Heart left ventricle (tissue), 16 donors: ENCODE results near the gene CHRM2. TPM values are rescaled to one million over a fixed set of nuclear protein-coding genes. Genes with fewer than 3 reads are reported as not detected.

Experiments used
- ATAC-seq, 4 donors: fragments of 200-7000 bp; cut with Tn5 transposase; one replicate each; pipeline ENCODE4 v1.9.1; 2020 to 2022; ENCODE audit warnings: moderate library complexity in 4 of 4, mild to moderate bottlenecking in 3 of 4, moderate number of reproducible peaks in 1 of 4
- DNase-seq, 5 donors: peaks; one replicate each; pipeline ENCODE4 v3.0.0-alpha.2; 2020
- H3K27ac ChIP-seq, 12 donors: fragments of 200-600 bp; sonication (generic) in 4 of 12; one replicate each; pipeline versions ENCODE4 v1.5.0 to v1.8.0; 2016 to 2022; ENCODE audit warnings: mild to moderate bottlenecking in 2 of 12
- H3K27me3 ChIP-seq, 9 donors: fragments of 200-600 bp; sonication (generic) in 2 of 9; one replicate each; pipeline versions ENCODE4 v1.5.1 to v1.8.0; 2016 to 2022; ENCODE audit warnings: mild to moderate bottlenecking in 3 of 9
- H3K36me3 ChIP-seq, 9 donors: fragments of 200-600 bp; sonication (generic) in 2 of 9; one replicate each; pipeline versions ENCODE4 v1.5.0 to v1.8.0; 2018 to 2022; ENCODE audit warnings: mild to moderate bottlenecking in 2 of 9
- H3K4me1 ChIP-seq, 12 donors: fragments of 200-600 bp; sonication (generic) in 4 of 12; one replicate each; pipeline versions ENCODE4 v1.5.0 to v1.8.0; 2016 to 2022; ENCODE audit warnings: mild to moderate bottlenecking in 3 of 12
- H3K4me3 ChIP-seq, 12 donors: fragments of 200-600 bp; sonication (generic) in 4 of 12; one replicate each; pipeline versions ENCODE4 v1.5.0 to v1.8.0; 2017 to 2022; ENCODE audit warnings: mild to moderate bottlenecking in 9 of 12, moderate library complexity in 4 of 12
- H3K9me3 ChIP-seq, 12 donors: fragments of 200-600 bp; sonication (generic) in 4 of 12; one replicate each; pipeline versions ENCODE4 v1.5.0 to v1.8.0; 2016 to 2022; ENCODE audit warnings: mild to moderate bottlenecking in 1 of 12
- POLR2A ChIP-seq, 2 donors: fragments of 450-650 bp; IDR thresholded peaks; one replicate each; pipeline ENCODE4 v1.6.1; 2017; ENCODE audit warnings: antibody characterized with exemption in 2 of 2, mild to moderate bottlenecking in 2 of 2, moderate library complexity in 2 of 2
- WGBS, 4 donors: extraction: QIAGEN DNeasy Blood & Tissue Kit in 2 of 4; methylation state at CpG; one replicate each; pipeline versions ENCODE4 v1.1.5 to v1.1.7; 2013 to 2018; 5-methylcytosine and 5-hydroxymethylcytosine counted together
- intact Hi-C, 10 donors: fragments of 100-400 bp; cut with DNase I; formaldehyde crosslinking; loops; one replicate each; pipeline versions ENCODE4 v1.11.1 to v1.14.2; 2022
- microRNA counts, 2 donors: library from miRNA; unstranded; fragments of <30 nt; microRNA quantifications; one replicate each; lab custom pipeline; 2016
- microRNA-seq, 4 donors: library from miRNA; unstranded; fragments of <30 nt; microRNA quantifications; one replicate each; pipeline versions ENCODE4 to v1.2.0, GENCODE V29; 2017 to 2020
- polyA plus RNA-seq, 2 donors: library from polyadenylated mRNA; stranded (reverse); fragments of 200-250 nt; gene quantifications; one replicate each; pipeline ENCODE4 v1.2.3, GENCODE V29; 2013
- total RNA-seq, 9 donors: library from RNA; depleted of rRNA in 2 of 9; stranded (reverse); fragments of >200 nt in 2 of 9; fragmentation: NEBNext Ultra II Directional in 3 of 9; extraction: Animal tissue kit (Norgen Biotek cat#: 25700) in 3 of 9; gene quantifications; one replicate each; pipeline versions ENCODE4 v1.1.0 to v1.2.4, GENCODE V29; 2016 to 2023
- TF ChIP-seq, protein P1 (sequence below), 12 donors: fragments of 200-600 bp; sonication (generic) in 4 of 12; IDR thresholded peaks; one replicate each; pipeline versions ENCODE4 v1.5.0 to v1.8.0; 2018 to 2022; ENCODE audit warnings: antibody characterized with exemption in 12 of 12, mild to moderate bottlenecking in 5 of 12
- donor health status: ischemic (EF 13 %, LVEDD 7.1; RV severe dilation, severe dysfunction).
- donor health status: healthy with polysubstance abuse.
- donor health status: DM: no; HTN: yes; CAD: no.
- donor health status: DM: no; HTN: no; CAD: no.
- donor health status: ischemic (EF 25% LVEDD 6.9; RV normal size, moderate dysfunction).
- donor health status: ischemic (EF 25% LVEDD 5.7; RV mildly dilated, moderate dysfunction).
- donor health status: healthy.
- donor health status: DM: yes; HTN: yes; CAD: no.
- donor health status: ischemic (EF 35%, LVEDD 5.7; RV mildly dilated, moderate dysfunction).
- donor health status: nonischemic (EF 11% LVEDD 7.7; RV severe dilation, severe dysfunction).
- donor health status: DM: yes; HTN: yes; CAD: no.
- donor health status: PGD.
- donor health status: ischemic (EF 29% LVEDD 5.4; RV normal size, mild dysfunction).
- donor health status: nonischemic (EF 23%, LVEDD 6.1; RV moderate dilation, normal function).

Gene CHRM2
- total and polyA plus RNA-seq, 11 donors: 22.2 to 124 (median 51.2) TPM

GRCh38 chr7:137069249-137069963 lies 201.0 kb downstream of the CHRM2 start:
- TF ChIP-seq POLR2A (IDR thresholded peaks at IDR 0.05): no peak
- TF ChIP-seq, protein P1, sequence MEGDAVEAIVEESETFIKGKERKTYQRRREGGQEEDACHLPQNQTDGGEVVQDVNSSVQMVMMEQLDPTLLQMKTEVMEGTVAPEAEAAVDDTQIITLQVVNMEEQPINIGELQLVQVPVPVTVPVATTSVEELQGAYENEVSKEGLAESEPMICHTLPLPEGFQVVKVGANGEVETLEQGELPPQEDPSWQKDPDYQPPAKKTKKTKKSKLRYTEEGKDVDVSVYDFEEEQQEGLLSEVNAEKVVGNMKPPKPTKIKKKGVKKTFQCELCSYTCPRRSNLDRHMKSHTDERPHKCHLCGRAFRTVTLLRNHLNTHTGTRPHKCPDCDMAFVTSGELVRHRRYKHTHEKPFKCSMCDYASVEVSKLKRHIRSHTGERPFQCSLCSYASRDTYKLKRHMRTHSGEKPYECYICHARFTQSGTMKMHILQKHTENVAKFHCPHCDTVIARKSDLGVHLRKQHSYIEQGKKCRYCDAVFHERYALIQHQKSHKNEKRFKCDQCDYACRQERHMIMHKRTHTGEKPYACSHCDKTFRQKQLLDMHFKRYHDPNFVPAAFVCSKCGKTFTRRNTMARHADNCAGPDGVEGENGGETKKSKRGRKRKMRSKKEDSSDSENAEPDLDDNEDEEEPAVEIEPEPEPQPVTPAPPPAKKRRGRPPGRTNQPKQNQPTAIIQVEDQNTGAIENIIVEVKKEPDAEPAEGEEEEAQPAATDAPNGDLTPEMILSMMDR (IDR thresholded peaks at IDR 0.05): no peak
- no peak overlapping the region for H3K27ac ChIP-seq
- H3K36me3 ChIP-seq: no peaks in the 10 kb centered on the region
- no peak for DNase-seq
- peaks cover 0 to 7% (median 0%) of the 10 kb centered on the region in 12 donors for H3K4me1 ChIP-seq
- H3K4me3 ChIP-seq: no peak overlapping the region
- ATAC-seq: no peak
- no peaks in the 10 kb centered on the region for H3K27me3 ChIP-seq
- intact Hi-C loops: no loop called here
- 62 to 68% (median 65%) methylated on average over 8 of the region's 8 CpGs for WGBS, 4 donors
- peaks cover 0 to 6% (median 0%) of the 10 kb centered on the region in 12 donors for H3K9me3 ChIP-seq

MicroRNA genes within 50 kb of the gene (microRNA counts, 767-probe panel; counts per million panel counts)
- microRNA hsa-miR-490-3p (lab: Ali Mortazavi, UCI): 2,054 to 2,165 counts per million in 2 donors
- microRNA hsa-miR-490-5p (lab: Ali Mortazavi, UCI): 0 to 71.6 counts per million in 2 donors

Small RNA genes within 50 kb of the gene (microRNA-seq; reads per million reads assigned to microRNA genes)
- 140 to 536 (median 387) reads per million in 4 donors for gene MIR490
